ENCODE results near the gene KRTAP10-2.
"Not testable (repeated sequence)": the region's sequence is repeated elsewhere in the genome, so short reads cannot be mapped to it uniquely, and the experiment has no call there.

KRTAP10-2 gene

DNA sequence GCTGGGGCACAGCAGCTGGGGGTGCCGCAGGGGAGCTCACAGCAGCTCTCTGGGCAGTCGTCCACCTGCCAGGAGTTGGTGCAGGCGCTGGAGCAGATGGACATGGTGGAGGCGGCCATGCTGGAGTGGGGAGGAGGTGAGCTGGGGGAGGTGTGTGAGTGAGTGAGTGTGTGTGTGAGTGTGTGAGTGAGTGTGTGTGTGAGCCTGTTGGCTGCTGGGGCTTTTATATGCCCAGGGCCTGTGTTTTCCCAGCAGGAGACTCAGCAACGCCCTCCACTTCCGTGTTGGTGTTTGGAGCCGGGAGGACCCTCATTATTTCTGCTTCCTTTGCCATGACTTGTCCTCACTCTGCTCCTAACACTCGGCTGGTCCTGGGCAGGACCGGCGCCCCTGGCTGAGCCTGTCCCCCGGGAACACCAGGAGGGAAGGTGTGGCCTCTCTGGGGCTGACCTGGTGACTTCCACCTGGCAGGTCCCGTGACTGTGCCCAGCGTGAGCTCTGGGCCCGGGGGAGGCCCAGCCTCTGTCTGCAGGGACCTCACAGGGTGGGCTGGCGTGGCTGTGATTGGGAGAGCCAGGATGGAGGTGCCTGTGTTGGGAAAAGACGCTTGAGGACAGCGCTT is at the start of gene KRTAP10-2:
Gene KRTAP10-2, minus strand, starts transcription at position 166 of the 622 bp plus-strand sequence. Its CDS starts 47 bp downstream, at position 119.
- no peak for DNase-seq

DNA sequence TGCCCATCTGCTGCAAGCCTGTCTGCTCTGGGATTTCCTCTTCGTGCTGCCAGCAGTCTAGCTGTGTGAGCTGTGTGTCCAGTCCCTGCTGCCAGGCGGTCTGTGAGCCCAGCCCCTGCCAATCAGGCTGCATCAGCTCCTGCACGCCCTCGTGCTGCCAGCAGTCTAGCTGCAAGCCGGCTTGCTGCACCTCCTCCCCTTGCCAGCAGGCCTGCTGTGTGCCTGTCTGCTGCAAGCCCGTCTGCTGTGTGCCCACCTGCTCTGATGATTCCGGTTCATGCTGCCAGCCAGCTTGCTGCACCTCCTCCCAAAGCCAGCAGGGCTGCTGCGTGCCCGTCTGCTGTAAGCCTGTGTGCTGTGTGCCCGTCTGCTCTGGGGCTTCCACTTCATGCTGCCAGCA is 49.8 kb upstream of the KRTAP10-2 start:
- DNase-seq: not testable (repeated sequence)

DNA sequence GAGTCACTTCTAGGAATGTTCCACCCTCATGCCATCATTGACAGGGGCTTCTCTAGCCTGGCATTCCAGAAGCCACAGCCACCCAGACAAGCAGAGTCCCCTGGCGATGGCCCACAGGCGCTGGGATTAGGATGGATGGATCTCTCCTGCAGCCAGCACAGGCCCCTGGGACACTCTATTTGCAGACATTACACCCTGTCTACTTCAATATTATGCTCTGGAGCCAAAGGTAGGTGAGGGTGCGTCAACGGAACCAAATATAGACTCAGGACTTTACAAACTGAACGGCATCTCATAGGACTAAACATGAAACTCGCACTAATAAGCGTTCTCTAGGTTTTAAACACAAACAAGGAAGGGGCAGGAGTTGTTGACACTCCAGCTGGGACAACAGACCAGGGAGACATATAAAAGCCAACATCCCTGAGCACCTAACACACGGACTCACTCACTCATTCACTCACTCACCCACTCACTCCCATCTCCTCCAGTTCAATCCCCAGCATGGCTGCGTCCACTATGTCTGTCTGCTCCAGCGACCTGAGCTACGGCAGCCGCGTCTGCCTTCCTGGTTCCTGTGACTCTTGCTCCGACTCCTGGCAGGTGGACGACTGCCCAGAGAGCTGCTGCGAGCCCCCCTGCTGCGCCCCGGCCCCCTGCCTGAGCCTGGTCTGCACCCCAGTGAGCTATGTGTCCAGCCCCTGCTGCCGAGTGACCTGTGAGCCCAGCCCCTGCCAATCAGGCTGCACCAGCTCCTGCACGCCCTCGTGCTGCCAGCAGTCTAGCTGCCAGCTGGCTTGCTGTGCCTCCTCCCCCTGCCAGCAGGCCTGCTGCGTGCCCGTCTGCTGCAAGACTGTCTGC is 49.0 kb upstream of the KRTAP10-2 start, which contains the start of gene KRTAP10-7:
Gene KRTAP10-7, plus strand, starts transcription at position 480 of the 861 bp plus-strand sequence. Its CDS starts 25 bp downstream, at position 505.
- not testable (repeated sequence) for DNase-seq

DNA sequence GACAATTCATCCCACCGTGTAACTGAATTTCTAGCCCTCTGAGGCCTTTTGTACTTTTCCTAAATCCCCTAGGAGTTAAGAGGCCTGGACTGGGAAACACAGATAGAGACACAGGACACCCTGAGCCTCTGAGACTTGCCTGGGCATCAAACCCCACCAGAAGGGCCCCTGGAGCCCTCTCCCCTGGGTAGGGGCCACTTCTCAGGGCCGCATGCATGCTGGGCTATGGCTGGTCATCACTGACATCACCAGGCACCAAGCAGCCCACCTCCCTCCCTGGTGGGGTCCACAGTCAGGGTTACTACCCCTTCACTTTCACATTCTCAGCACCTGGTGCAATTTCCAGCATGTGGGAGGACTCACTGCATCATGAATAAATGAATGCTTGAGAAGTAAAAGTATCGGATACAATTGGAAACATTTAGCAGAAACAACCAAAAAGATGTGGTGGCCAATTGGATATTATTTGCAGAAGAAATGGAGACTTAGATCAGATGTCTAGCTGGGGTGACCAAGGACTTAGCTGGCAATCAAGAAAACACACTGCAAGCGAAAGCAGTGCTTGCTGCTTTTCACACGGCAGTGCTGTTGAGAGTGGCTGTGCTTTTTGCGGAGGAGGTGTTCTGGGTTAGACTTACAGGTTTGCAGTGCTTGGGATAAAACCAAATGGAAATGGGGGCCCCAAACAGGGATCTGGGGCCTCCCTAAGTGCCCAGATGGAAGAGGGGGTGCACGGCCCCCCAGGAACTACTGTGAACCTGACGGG is 48.1 kb upstream of the KRTAP10-2 start:
- DNase-seq: no peak

DNA sequence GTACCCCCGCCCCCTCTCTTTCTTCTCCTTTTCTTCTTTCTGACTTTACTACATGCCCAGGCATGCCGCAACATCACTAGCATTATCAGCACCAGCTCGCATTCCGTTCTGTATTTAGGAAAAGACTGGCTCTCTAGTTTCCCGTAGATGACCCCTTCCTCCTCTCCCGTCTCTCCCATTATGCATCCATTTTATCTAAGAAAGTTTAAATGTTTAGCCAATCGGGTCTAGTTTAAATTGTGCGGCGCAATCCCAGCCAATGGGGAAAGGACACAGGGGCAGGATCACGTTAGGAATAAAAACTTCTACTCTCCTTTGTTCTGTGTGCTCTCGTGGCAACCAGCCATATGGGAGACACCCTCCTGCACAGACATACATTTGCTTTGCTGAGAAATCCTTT is 46.8 kb upstream of the KRTAP10-2 start:
- DNase-seq: no peak

- DNase-seq: no peak
Measured at GRCh38 chr21:44596068-44596725, 44.9 kb upstream of the KRTAP10-2 start.

DNA sequence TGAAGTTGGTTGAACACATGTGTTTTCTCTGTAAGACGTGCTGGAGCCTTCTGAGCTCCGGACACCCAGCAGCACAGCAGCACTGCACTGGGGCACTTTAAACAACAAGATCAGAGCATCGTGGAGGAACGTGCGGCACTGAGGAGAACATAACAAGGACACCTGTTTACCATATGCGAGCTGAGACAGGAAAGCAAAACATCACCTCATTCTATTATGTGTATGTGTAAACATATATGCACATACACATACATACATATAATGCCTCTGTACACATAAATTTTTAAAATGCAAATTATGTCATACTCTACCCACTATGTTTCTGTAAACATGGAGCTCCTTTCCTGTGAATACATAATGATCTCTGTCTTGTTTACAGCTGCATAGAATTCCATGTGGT is 44.2 kb upstream of the KRTAP10-2 start:
- no peak for DNase-seq

GRCh38 chr21:44594406-44594916 is 43.2 kb upstream of the KRTAP10-2 start:
- no peak for DNase-seq

GRCh38 chr21:44593598-44594405 is 42.5 kb upstream of the KRTAP10-2 start:
- DNase-seq: no peak

DNA sequence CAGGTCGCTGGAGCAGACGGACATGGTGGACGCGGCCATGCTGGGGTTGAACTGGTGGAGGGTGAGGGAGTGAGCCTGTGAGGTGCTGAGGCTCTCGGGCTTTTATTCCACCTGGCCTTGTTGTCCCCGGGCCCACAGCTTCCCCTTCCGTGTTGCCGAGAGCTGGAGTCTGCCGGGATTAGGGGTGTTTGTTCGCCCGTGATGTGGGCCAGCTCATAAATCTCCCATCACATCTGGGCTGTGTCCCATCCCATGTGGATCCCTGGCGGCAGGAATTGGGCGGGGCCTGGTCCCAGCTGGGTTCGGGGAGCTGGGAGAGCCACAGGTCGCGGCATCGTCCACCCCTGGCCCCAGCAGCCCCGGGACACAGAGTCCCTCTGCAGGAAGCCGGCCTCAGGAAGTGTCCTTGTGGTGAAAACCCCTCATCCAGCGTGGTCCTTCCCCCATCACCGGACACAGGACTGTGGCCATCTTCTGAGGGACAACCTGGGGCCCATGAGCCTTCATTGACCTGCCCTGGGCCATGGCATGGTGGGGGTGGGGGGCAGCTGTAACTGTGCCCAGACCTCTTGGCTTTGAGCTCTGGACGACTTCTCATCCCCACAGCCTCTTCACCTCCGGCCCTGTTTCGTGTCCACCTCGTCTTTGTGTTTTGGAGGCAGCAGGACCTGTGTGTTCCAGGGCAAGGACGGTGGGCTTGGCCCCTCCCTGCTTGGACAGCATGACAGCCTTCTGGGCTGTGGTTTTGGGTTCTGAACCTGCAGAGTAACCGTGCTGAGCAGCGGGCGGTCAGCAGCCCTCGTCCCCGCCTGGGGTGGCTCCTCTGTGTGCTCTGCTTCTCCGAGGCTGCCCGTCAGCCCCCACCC is 41.4 kb upstream of the KRTAP10-2 start, which contains the start of gene KRTAP10-6:
Gene KRTAP10-6, minus strand, starts transcription at position 60 of the 866 bp plus-strand sequence. Its CDS starts 21 bp downstream, at position 39.
- DNase-seq: no peak

- DNase-seq: not testable (repeated sequence)
Measured at GRCh38 chr21:44591801-44592130, 40.5 kb upstream of the KRTAP10-2 start.

- not testable (repeated sequence) for DNase-seq
Measured at GRCh38 chr21:44590897-44591800, 39.8 kb upstream of the KRTAP10-2 start.

GRCh38 chr21:44590311-44590721 is 39.0 kb upstream of the KRTAP10-2 start:
- no peak for DNase-seq

DNA sequence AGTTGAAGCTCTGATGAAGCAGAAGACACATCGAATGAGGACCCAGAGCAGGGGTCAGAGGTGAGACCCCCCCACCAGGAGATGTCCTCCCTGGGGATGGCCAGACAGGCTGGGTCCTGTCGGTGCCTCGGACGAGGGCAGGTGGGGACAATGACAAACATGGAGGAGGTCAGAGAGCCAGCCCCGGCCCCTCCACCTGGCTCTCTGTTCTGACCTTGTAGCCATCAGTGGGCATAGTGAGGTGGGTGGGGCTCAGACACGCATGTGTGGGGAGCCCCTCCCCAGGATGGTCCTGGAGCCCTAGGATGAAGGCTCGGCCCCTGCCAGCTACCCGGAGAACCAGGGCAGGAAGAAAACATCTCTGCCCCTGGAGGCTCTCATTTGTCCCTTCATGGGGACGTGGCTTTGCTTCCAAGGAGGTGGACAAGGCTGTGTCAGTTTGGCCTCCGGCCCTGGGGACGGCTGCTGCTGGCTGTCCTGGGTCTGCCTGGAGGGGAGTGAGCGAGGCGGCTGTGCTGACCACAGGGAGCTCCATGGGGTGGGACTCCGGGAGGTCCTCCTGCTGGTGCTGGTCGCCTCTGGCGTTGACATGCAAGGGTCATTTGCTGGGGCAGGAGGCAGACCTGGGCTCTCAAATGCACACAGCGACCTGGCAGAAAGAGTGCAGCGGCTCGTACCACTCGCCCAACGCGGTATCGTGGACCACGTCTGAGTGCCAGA is 38.4 kb upstream of the KRTAP10-2 start:
- DNase-seq: no peak

- DNase-seq: no peak
Measured at GRCh38 chr21:44589094-44589493, 37.8 kb upstream of the KRTAP10-2 start.

- DNase-seq: no peak
Measured at GRCh38 chr21:44585892-44586291, 34.6 kb upstream of the KRTAP10-2 start.

- no peak for DNase-seq
Measured at GRCh38 chr21:44583800-44584147, 32.5 kb upstream of the KRTAP10-2 start.

DNA sequence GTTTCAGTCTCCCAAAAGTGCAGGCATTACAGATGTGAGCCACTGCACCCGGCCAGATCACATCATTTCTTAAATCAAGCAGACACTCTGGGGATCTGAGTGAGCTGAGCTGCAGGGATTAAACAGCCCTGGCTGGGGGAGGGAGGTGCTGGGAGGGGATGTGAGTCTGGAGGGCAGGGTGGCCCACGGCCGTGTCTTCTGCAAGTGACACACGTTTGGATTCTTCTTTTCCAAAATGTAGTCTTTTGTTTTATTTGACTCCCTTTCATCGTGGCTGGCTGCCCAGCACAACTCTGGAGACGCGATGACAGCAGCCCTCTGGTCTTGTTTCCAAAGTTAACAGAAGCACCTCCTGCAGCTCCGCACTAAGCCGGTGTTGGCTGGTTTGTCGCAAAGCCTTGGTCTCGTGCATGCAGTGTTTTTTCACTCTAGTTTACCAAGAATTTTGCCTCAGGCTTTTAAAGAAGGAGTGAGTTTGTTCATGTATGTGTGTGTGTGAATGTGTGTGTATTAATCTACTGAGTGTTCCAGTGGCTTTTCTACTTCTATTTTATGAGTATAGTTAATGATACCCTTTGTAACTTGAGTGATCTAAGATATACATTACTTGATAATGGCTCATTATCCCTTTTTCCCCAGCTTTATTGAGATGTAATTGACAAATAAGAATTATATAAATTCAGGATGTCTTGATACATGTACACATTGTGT is 31.9 kb upstream of the KRTAP10-2 start:
- no peak for DNase-seq
